Chondrocyte (in vitro differentiated cells): Measurements from ENCODE around the gene BZW1. TPM values are rescaled to one million over a fixed set of nuclear protein-coding genes. Genes with fewer than 3 reads are reported as not detected.

Experiments used
- DNase-seq: peaks from one replicate; pipeline ENCODE4 v3.0.0; 2021; ENCODE audit warnings: mixed read lengths, low spot score
- H3K27ac Mint-ChIP-seq: one replicate; pipeline ENCODE4 v1.8.0; 2021; ENCODE audit warnings: mild to moderate bottlenecking, moderate library complexity, mixed read lengths; ENCODE audit not compliant: unreplicated experiment
- H3K27me3 Mint-ChIP-seq: 2 replicates; pipeline ENCODE4 v1.8.0; 2021; ENCODE audit warnings: low read depth, mixed read lengths
- H3K36me3 Mint-ChIP-seq: 2 replicates; pipeline ENCODE4 v1.8.0; 2021; ENCODE audit warnings: low read depth, mixed read lengths
- H3K4me1 Mint-ChIP-seq: 2 replicates; pipeline ENCODE4 v1.8.0; 2021; ENCODE audit warnings: low read depth, mild to moderate bottlenecking, mixed read lengths
- H3K4me3 Mint-ChIP-seq: one replicate; pipeline ENCODE4 v1.8.0; 2021; ENCODE audit warnings: mild to moderate bottlenecking, moderate library complexity, mixed read lengths; ENCODE audit not compliant: unreplicated experiment
- H3K9me3 Mint-ChIP-seq: 2 replicates; pipeline ENCODE4 v1.8.0; 2021; ENCODE audit warnings: low read depth, mixed read lengths
- long read RNA-seq: library from polyadenylated mRNA; stranded (forward); transcript quantifications from one replicate; pipeline ENCODE4 v2.0.0, GENCODE V29; 2021
- total RNA-seq: library from RNA; stranded (reverse); gene quantifications from 3 replicates; pipeline ENCODE4 v1.2.1, GENCODE V29; 2021
- TF ChIP-seq, protein P1 (sequence below): fragments of 200-600 bp; sonication (generic); IDR thresholded peaks from 2 replicates; pipeline ENCODE4 v1.5.0; 2021; ENCODE audit warnings: antibody characterized with exemption, mild to moderate bottlenecking, moderate library complexity

Gene BZW1
- 191 to 201 TPM (median 194 TPM) in 3 replicates for total RNA-seq
- long read RNA-seq, full-length matches to known transcripts, result 420 of 487 reads
- long read RNA-seq, partial matches to known transcripts, result 3 of 487 reads
- long read RNA-seq, other reads (novel, unspliced or antisense), result 64 of 487 reads

DNA sequence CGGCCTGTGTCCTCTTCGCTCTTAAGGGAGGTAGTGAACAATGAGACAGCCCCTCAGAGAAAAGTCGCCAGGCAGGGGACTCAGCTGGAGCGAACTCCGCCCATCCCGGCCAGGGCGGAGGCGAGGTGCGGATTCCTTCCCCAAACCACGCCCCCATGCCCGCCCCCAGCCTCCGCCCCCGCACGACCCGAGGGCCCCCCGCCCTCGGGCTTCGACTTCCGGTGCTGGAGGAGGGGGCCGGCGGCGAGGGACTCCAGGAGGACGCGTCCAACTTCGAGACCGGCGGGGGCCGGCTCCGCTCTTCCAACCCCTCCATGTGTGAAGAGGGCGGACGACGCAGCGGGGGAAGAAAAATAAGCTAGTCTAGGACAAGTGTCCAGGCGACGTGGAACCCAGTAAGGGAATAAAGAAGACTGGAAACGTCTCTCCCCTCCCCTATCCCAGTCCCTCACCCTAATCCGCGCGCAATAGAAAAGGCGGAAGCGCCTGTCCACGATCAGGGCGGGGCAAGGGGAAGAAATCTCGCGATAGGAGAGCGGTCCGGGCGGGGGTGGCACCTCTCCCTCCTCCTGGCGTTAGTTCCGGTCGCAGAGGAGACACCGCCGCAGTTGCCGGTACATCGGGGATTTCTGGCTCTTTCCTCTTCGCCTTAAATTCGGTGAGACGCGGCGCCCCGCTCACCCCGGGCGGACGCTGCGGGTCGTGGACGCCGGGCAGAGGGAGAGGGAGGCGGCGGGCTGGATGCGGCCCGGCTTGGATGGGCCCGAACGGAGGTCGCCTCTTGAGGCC lies at the start of gene BZW1:
Gene BZW1, plus strand, starts transcription at position 578 of the 789 bp plus-strand sequence. CDS start 1,308 bp downstream, outside the sequence.
- Mint-ChIP-seq H3K36me3 (peaks cover 13% of the 10 kb centered on the region), H3K4me1 (peaks cover 43% of the 10 kb centered on the region), H3K27ac (peak within 1 kb of the TSS; percentile 95), H3K9me3 (no peaks in the 10 kb centered on the region), H3K27me3 (no peaks in the 10 kb centered on the region), H3K4me3 (peak within 1 kb of the TSS; percentile 94)
- peak; percentile 97 for DNase-seq
- TF ChIP-seq, protein P1, sequence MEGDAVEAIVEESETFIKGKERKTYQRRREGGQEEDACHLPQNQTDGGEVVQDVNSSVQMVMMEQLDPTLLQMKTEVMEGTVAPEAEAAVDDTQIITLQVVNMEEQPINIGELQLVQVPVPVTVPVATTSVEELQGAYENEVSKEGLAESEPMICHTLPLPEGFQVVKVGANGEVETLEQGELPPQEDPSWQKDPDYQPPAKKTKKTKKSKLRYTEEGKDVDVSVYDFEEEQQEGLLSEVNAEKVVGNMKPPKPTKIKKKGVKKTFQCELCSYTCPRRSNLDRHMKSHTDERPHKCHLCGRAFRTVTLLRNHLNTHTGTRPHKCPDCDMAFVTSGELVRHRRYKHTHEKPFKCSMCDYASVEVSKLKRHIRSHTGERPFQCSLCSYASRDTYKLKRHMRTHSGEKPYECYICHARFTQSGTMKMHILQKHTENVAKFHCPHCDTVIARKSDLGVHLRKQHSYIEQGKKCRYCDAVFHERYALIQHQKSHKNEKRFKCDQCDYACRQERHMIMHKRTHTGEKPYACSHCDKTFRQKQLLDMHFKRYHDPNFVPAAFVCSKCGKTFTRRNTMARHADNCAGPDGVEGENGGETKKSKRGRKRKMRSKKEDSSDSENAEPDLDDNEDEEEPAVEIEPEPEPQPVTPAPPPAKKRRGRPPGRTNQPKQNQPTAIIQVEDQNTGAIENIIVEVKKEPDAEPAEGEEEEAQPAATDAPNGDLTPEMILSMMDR, result no peak

DNA sequence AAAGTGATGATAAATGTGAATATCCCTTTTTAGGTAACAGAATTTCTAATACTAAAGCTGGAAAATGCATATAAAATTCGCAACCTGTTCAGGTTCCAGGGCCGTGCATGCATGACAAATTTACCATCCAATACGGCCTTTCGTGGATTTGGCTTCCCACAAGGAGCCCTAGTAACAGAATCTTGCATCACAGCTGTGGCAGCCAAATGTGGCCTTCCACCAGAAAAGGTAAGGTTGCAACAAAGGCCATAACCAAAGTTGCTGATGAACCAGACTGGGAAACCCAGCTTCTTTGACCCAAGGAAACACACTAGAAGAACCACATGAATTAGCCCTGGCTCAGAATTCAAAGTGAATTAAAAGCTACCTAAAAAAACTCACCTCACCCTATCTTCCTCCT lies 49.6 kb upstream of the BZW1 start:
- Mint-ChIP-seq H3K4me1 (peaks cover 54% of the 10 kb centered on the region), H3K9me3 (no peaks in the 10 kb centered on the region), H3K27me3 (no peaks in the 10 kb centered on the region), H3K27ac (no peak overlapping the region), H3K4me3 (no peak overlapping the region), H3K36me3 (no peaks in the 10 kb centered on the region)
- DNase-seq, result no peak
- TF ChIP-seq, protein P1, result no peak

DNA sequence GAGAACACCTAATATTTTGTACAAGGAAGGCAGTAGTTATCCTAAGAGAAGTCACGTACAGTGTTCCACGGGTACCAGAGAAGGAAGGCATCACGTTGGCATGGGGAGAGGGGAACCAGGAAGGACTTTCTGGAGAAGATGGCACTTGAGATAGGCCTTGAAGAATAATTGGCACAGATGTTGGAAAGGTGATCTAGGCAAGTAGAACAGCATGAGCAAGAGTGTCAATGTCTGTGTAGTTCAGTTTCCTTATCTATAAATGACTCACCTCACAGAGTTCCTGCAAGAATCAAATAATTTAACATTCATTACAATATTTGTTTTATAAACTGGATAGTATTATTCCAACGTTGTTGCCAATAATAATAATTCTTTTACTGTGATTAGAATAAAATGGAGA lies 48.3 kb upstream of the BZW1 start:
- TF ChIP-seq, protein P1, result no peak
- H3K4me1 Mint-ChIP-seq, result peaks cover 49% of the 10 kb centered on the region
- H3K27me3 Mint-ChIP-seq, result no peaks in the 10 kb centered on the region
- DNase-seq, result no peak
- H3K36me3 Mint-ChIP-seq, result no peaks in the 10 kb centered on the region
- no peak overlapping the region for H3K27ac Mint-ChIP-seq
- H3K9me3 Mint-ChIP-seq, result no peaks in the 10 kb centered on the region
- H3K4me3 Mint-ChIP-seq, result no peak overlapping the region

DNA sequence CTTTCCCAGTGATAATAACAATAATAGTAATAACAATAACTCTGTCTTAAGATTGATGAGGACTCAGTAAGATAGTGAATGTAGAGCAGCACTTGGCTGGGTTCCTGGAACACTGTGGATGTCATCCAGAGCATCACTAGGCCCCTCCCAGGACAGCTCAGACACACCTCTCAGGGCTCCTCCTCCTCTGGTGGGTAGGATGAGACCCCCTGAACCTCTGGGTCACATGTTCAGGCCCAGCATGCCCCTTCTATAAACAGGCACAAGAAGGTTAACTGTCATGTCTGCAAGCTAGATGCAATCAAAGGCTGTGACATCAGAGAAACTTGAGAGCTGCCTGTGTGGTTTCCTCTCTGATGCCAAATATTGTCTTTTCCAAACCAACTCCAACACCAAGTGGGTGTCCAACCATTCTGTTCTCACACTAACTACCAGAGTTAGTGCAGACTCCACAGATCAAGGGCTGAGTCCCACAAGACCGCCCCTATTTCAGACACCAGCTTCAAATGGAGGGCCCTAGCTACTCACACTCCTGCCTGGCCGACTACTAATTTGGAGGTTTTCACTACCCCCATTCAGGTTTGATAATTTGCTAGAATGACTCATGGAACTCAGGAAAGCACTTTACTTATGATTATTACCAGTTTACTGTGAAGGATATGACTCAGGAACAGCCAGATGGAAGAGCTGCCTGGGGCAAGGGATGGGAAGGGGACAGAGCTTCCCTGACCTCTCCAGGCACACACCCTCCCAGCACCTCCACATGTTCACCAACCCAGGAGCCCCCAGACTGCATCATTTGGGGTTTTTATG lies 46.4 kb upstream of the BZW1 start:
- Mint-ChIP-seq H3K27ac (peak overlapping the region; percentile 79), H3K4me3 (no peak overlapping the region), H3K9me3 (no peaks in the 10 kb centered on the region), H3K4me1 (peaks cover 57% of the 10 kb centered on the region), H3K36me3 (no peaks in the 10 kb centered on the region), H3K27me3 (no peaks in the 10 kb centered on the region)
- no peak for DNase-seq
- TF ChIP-seq, protein P1, result no peak

DNA sequence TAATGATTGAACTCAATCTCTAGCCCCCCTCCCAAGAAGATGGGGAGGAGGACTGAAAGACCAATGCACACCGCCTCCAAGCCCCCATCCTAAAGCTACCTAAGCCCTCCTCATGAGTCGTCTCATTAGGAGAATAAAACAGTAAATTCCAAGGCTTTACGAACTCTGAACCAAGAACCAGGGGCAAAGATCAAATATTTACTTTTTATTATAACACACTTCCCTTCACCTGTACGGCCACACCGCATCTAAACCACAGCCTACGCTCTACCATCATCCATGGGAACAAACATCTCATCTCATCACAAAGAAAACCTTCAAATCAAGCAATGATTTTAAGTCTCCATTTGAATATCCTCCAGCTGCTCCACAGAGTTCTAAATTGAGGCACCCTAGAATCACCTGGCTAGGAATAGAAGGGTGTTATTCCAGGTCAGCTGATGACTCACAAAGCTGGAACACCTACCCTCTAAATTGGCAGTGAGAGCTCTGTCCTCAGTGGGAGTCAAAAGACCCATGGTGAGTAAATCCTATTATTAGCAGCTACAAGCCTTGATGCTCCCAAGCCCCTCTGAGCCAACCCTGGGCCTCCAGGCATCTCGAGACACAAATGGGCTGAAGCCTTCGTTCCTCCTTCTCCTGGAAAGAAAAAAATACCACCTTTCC lies 45.6 kb upstream of the BZW1 start:
- H3K36me3 Mint-ChIP-seq, result no peaks in the 10 kb centered on the region
- peaks cover 61% of the 10 kb centered on the region for H3K4me1 Mint-ChIP-seq
- no peak for DNase-seq
- no peaks in the 10 kb centered on the region for H3K9me3 Mint-ChIP-seq
- H3K27me3 Mint-ChIP-seq, result no peaks in the 10 kb centered on the region
- TF ChIP-seq, protein P1, result no peak
- no peak overlapping the region for H3K4me3 Mint-ChIP-seq
- H3K27ac Mint-ChIP-seq, result peak overlapping the region; percentile 79
